ENCODE results near the gene PADI3. TPM values are rescaled to one million over a fixed set of nuclear protein-coding genes. Genes with fewer than 3 reads are reported as not detected.
A peak's percentile ranks its signal among the peaks of the same experiment; 100 is the strongest.

The PADI3 gene
- total RNA-seq, 1 donor from 2014 or later: not detected

DNA sequence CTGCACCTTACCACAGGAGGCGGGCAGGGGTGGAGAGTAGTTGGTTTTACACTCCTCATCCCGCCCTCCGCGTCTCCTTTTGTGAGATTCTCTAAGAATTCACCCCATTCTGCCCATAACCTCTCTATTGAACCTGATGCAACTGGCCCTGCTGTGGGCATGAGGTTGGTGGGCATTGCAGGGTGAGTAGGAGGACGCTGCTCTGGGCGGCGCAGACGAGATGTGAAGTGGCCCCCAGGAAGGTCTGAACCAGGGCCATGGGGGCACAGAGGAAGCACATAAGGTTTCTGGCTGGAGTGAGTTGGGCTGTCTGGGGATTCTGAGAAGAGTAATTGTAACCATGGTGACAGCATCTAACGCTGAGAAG lies 35.1 kb upstream of the PADI3 start:
- DNase-seq (ENCODE audit: low spot score): no peak
- intact Hi-C loops (cut with DNase I): no loop called here

DNA sequence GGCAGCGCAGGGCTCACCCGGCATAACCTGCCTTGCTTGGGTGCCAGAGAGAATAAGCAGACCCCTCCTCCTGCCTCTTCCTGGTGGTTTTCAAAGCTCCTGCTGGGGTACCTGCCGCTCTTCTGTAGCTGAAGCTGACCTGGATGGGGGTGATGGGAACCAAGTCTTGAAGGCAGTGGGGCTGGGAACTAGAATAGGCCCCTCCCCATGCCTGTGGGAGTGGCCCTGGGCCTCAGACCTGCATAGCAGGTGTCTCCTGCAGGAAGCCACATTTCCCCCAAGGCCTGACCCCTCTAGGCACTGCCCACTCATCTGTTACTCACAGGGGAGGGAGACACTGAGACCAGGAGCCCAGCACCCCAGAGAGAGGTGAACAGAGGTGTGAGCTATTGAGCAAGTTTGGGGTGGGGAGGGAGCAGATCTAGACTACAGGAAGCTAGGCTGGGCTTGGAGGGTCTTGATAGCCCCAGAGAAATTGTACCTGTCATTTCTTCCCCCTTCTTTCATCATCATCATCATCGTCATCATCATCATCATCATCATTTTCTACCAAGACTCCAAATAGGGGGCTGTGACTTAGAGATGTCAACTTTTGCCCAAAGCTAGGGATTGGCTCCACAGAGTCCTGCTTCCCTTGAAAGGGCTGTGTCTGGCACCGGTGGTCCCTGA lies 33.9 kb upstream of the PADI3 start:
- intact Hi-C loops (cut with DNase I): no loop called here
- DNase-seq (ENCODE audit: low spot score): no peak

DNA sequence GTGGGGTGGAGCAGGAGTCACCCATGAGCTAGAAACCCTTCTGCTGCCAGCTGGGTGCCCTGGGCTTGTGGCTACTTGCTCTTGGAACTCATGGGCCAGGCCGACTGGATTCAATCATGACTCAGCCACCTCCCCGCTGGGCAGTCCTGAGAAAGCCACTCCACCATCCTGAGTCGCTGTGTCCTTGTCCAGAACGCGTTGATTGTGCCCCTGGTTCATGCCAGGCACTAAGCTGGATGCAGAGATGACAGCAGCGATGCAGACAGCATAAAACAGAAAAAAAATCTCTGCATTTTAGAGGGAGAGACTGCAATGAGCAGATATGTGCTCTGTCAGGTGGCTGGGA lies 33.4 kb upstream of the PADI3 start:
- intact Hi-C loops (cut with DNase I): no loop called here
- no peak for DNase-seq (ENCODE audit: low spot score)

DNA sequence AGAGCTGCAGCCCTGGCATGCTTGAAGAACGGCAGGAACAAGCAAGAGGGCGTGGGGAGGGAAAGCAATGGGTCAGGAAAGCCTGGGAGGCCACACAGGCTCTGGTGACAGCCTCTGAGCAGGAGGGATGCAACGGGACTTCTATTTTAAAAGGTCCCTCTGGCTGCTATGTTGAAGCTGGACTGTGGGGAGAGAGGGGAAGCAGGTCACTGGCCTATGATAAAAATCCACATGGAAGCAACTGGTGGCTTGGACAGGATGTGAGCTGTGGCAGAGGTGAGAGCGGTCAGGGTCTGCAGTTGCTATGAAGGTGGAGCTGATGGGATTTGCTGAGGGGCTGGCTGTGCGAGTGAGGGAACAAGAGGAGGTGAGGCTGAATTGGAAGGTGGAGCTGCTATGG lies 32.8 kb upstream of the PADI3 start:
- DNase-seq (ENCODE audit: low spot score): no peak
- intact Hi-C loops (cut with DNase I): no loop called here

DNA sequence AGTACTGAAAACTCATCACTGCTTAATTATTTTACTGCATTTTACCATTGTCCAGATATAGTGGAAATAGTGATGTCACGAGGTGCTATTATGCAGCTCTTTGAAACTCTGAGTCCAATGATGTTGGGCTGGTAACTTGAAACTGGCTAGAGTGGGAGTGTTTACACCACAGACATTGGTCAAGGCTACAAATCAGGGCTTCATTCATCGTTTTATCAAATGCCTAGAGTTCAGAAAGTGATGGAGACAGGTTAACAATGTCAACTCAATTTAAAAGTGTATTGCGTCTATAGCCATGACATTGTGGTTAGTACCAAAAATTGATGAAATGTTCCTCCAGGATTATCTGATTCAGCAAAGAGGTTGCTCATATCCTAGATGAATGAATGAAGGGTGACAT lies 31.3 kb upstream of the PADI3 start:
- intact Hi-C loops (cut with DNase I): no loop called here
- no peak for DNase-seq (ENCODE audit: low spot score)

DNA sequence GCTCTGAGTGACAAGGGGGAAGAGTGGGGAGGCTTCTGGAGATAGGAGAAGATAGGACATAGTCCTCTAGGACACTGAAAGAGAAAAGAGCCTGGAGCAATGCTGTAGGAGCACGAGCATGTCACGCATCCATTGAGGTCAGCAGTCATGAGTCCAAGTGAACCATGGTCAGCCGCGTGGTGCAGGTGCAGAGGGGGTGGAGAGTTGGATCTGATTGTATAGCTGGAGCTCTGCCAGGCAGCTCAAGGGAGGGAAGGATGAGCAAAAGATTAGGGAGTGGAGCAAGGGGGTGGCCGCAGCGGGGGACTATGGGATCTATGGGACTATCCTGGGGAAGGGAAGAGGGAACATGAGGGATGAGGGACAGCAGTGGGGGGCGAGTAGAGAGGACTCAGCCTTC lies 30.0 kb upstream of the PADI3 start:
- intact Hi-C loops (cut with DNase I): no loop called here
- DNase-seq (ENCODE audit: low spot score): no peak

DNA sequence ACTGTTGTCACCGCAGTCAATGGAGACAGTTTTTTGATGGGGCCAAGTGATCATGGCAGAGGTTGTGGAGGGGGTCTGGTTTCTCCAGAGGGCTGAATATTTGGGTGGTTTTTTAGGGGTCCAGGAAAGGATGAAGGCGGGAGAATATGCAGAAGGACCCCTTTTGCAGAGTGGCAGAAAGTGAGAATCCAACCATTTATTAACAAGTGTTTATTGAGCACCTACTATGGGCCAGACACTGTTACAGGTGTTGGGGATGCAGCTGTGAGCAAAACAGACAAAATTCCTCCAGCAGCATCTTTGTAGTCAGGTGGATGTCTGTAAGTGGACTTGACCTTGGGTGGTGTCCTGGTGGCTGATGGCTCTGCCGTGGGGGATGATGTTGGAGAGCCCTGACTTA lies 28.6 kb upstream of the PADI3 start:
- intact Hi-C loops (cut with DNase I): no loop called here
- no peak for DNase-seq (ENCODE audit: low spot score)

DNA sequence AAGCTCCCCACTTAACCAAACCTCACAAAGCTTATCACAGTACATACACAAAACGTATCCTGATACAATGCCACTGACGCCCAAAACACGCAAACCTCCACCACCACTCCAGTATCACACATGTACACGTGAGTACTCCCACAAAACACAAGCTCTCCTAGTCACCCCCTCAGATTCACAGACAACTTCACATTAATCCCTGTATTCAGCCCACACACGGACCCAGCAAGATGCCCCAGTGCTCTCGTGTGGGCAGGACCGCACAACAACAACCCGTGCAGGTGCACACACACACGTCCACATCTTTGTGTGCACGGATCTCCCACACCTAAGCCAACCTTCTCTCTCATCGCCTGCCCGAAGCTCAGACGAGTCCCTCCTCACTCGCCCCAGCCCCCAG lies 26.3 kb upstream of the PADI3 start:
- intact Hi-C loops (cut with DNase I): no loop called here
- DNase-seq (ENCODE audit: low spot score): no peak

DNA sequence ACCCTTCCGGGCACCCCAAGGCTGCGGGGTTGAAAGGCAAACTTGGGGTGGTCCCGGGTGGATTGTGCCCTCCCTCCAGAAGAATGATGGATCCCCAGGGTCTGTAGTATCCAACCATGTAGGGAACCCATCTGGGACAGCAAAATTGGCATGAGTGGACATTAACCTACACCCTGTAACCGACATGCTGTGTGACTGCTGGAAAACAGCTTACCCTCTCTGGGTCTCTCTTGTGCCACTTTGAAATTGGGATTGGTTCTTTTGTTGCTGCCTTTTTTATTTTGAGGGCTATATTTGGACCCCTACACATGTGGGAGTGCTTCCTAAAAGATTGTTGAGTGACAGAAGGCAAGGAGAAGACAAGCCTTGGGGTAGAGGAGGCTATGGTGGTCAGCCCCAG lies 24.5 kb upstream of the PADI3 start:
- intact Hi-C loops (cut with DNase I): no loop called here
- DNase-seq (ENCODE audit: low spot score): no peak

DNA sequence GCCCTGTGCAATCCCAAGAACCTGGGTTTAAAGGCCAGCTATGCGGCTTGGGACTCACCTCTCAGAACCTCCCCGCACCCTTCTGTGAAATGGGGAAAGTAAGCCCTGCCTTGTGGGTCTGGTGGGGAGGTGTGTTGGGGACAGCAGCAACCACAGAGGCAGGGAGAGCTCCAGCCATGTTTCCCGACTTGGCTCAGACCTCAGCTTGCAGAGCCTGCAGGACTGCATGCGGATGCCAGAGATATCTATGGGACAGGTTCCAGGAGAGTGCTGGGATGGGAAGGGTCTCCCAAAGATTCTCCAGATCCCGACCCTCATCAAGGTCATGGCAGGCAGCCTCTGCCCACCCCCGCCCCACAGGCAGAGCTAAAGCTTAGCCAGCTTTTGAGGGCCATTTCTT lies 23.8 kb upstream of the PADI3 start:
- intact Hi-C loops (cut with DNase I): no loop called here

DNA sequence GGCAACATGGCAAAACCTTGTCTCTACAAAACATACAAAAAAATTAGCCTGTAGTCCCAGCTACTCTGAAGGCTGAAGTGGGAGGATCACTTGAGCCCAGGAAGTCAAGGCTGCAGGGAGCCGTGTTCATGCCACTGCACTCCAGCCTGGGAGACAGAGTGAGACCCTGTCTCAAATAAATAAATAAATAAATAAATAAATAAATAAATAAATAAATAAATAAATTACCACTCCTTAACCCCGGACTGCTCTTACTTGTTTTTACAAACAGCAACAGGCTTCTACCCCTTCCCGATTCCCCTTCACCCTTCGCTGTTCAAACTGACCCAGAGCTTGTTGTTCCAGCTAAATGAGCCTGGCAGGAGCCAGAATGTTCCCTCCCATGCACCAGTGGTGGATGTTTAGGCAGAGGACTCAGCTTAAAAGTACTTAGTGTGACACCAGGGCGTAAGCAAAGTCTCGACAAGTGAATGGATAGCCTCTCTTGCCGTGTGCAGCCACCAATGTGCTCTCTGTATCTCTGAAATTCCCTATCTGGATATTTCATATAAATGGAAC lies 21.5 kb upstream of the PADI3 start:
- no peak for DNase-seq (ENCODE audit: low spot score)
- intact Hi-C loops (cut with DNase I): no loop called here

More for the DNA sequence above, 23.8 kb upstream of the PADI3 start:
- DNase-seq (ENCODE audit: low spot score): no peak

DNA sequence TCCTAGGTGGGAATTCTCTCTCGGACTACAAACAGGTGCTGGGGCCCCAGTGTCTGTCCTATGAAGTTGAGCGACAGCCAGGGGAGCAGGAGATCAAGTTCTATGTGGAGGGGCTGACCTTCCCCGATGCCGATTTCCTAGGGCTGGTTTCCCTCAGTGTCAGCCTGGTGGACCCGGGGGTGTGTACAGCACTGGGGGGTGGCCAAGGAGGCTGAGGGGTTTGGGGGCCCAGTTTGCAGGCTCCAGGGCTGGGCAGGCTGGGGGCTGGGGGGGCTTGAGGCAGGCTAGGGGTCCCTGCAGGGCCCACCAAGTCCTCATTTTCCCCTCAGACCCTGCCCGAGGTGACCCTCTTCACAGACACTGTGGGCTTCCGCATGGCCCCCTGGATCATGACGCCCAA lies 20.3 kb upstream of the PADI3 start:
- intact Hi-C loops (cut with DNase I): no loop called here
- no peak for DNase-seq (ENCODE audit: low spot score)

DNA sequence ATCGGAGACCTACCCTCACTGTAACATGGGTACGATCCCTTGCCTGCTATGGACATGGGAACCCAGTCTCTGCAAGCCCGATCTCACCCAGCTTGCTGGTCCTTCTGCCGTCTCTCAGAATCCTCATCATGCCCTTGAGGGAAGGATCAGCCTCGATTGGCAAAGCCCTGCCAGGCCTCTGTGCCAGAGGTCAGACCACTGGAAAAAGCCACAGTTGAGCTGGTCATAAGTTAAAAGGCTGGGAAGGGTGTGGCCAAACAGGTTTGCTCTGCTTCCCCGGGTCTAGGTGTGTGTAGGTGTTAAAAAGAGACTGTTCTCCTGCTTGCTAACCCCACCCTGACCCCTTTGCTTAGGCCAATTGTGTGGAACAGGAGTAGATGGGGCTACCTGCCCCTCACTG lies 19.5 kb upstream of the PADI3 start:
- DNase-seq (ENCODE audit: low spot score): no peak
- intact Hi-C loops (cut with DNase I): no loop called here

DNA sequence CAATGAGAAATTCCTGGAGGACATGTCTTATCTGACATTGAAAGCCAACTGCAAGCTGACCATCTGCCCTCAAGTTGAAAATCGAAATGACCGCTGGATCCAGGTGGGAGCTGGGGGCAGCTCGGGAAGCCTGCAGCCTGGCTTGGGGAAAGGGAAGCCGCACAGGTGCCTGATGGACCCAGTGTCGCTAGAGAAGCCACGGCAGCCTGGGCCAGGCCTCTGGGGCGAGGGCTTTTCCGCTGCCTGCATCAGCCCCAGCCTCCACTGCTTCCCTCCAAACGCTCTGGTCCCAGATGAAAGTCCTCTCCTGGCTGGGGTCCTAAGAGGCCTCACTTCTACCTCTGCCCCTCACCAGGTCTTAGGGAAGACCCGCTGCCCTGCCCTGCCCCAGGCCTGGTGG lies 18.8 kb upstream of the PADI3 start:
- DNase-seq (ENCODE audit: low spot score): no peak
- intact Hi-C loops (cut with DNase I): no loop called here

DNA sequence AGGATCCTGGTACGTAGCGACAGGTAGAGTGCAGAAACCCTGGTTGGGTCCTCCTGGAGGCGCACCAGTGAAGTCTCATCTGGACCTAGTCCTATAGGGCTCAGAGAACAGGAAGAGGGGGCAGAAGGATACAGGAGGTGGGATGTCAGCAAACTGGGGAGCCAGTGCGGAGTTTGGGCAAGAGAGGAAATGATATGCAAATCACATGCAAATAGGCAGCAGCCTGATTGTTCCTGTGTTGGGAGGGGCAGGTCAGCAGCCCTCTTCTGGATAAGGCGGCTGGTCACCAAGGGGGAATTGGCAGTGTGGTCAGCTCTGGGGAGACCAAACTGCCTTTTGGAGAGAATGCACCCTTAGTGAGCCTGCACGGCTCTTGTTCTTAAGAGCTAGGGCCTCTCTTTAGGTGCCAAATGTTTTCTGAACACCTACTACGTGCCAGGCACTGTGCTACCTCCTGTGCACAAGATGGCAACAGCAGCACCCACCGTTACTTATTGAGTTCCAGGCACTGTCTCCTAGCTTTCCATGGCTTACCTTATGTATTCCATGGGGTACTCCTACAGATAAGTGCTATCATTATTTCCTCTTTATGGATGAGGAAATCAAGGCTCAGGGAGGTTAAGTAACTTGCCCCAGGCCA lies 18.1 kb upstream of the PADI3 start:
- no peak for DNase-seq (ENCODE audit: low spot score)
- intact Hi-C loops (cut with DNase I): no loop called here

DNA sequence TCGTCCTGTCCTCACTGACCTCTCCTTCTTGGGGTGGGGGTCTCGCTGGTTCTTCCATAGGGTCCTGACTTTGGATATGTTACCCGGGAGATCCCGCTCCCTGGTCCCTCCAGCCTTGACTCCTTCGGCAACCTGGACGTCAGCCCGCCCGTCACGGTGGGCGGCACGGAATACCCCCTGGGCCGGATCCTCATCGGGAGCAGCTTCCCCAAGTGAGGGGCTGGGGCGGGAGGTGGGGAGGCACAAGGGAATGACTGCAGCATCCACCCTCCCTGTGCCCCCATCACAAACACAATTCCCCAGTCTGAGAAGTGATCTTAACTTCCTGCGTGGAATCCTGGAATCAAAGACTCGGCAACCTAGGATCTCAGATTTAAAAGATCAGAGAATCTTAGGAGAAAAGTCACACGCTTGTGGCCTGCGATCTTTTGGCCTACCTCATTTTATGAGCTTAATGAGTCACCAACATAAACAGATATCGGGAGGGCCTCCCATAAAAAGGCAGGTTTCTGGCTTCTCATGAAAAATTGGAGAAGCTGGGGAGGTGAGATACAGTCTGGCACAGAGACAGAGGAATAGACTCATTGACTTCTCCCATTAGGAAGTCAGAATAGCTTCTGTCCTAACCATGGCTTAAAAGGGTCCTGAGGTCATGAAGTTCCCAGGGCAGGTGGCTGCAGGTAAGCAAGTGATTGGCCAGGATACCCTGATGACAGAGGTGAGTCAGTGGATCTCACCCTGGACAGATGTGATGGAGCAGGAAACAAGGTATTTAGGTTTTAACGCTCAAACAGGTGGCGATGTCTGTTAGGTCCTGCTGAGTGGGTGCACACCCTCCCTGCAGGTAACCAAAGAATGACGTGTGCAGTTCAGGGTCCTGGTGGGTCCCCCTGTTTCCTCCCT lies 15.9 kb upstream of the PADI3 start:
- intact Hi-C loops (cut with DNase I): no loop called here

DNA sequence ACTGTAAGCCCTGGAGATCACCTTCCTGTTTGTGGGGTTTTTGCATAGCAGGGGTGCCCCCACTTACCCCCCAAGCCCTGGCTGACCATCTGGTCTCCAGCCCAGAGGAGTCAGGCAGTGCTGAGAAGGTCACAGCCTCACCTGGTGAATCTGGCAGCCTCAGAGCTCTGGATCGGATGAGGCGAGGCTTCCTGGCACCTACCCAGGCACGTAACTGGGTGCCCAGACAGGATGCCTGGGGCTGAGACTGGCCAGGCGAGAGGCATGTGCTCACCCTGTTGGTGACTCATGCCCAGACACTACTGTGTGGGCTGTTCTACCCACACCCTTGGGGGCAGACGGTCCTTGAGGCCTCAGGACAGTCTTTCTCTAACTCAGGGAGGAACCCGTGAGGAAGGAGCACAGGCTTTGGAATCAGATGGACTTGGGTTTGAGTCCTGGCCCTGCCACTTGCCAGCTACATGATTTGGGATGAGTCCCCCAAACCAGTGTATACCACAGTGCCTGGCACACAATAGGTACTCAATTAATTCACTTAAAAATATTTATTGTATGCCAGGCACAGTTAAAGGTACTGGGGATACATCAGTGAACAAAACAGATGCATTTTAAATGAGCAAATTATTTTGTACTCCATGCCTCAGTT lies 15.1 kb upstream of the PADI3 start:
- peak; percentile 78 for DNase-seq (ENCODE audit: low spot score)
- intact Hi-C loops (cut with DNase I): no loop called here

More for the DNA sequence above, 15.9 kb upstream of the PADI3 start:
- no peak for DNase-seq (ENCODE audit: low spot score)

DNA sequence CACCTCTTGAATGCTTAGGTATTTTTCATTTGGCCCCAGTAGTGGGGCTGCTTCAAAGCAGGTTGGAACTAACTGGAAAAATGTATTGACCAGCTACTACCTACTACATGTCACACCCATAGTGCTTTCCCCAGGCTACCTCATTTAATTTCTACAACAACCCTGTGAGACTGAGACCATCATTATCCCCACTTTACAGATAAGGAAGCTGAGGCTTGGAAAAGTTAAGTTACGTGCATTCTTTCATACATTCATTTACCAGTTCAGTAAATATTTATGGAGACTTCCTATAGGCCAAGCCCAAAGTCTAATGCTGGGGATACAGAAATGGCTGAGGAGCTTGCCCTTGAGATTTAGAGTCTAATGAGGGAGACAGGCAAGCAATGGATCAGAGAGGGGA lies 14.5 kb upstream of the PADI3 start:
- DNase-seq (ENCODE audit: low spot score): no peak
- intact Hi-C loops (cut with DNase I): no loop called here

DNA sequence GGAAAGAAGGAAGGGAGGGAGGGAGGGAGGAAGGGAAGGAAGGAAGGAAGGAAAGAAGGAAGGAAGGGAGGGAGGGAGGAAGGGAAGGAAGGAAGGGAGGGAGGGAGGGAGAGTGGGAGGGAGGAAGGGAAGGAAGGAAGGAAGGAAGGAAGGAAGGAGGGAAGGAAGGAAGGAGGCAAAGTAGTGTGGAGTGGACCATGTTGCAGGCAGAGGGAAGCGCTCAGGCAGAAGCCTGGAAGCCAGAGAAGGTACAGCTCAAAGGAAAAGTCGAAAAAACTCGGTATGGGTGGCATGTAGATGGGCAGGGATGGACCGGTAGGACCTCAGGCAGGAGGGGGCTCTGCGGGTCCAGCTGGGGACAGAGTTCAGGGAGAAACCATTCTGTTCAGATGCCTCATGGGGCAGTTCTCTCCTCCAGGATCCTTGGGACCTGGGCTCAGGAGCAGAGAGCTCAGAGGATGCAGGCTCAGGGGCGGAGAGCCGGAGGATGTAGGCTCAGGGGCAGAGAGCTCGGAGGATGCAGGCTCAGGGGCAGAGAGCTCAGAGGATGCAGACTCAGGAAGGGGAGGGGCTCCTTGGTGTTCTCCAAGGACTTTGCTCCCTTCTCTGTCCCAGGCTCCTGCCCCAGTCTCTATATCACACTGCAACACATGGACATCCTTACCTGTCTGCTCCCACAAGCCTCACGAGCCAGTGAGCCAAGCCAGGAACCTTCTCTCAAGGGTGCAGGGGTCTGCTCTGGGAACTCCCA lies 13.6 kb upstream of the PADI3 start:
- intact Hi-C loops (cut with DNase I): no loop called here
- no peak for DNase-seq (ENCODE audit: low spot score)
